ENCODE data around the gene ITIH3.
A peak's percentile ranks its signal among the peaks of the same experiment; 100 is the strongest.

Gene ITIH3

DNA sequence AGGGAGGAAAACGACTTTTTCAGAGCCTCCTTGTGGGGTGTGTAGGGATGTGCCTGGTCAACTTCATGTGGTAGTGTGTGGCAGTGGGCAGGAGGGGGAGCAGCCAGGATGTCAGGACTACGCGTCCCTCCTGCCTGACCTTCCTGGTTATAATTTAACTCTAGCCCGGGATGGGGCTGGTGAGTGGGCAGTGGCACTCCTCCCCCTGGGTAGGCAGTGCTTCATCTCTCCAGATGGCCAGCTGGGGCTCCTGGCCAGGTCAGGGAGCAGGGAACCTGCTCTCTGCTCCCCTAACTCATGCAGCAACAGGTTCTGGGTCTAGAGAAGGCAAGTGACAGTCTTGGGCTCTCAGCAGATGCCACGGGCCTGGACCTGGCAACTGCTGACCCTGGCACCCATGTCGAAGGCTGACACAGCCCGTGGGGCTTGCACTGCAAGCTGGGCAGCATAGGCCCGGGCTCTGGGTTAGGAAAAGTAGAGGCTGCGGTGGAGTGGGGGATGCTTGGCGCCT lies 33.3 kb downstream of the ITIH3 start:
- no peak for DNase-seq

DNA sequence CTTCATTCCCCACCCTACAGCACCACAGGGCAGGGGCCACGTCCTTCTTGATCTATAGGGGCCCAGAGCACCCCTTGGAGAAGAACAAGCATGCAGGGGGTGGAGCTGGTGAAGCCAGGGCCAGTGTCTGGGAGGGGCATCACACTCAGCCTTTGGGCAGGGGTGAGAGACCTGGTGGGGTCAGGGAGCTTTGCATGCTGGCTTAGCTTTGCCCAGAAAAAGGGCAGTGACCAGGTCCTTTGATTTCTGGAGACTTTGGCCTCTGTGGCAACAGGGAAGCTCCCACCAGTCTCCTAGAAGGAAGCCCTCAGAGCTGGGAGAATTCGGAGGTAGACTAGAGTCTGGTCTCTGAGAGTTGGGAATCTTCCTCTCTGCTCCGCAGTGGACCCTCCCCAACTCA lies 34.9 kb downstream of the ITIH3 start:
- DNase-seq: no peak

DNA sequence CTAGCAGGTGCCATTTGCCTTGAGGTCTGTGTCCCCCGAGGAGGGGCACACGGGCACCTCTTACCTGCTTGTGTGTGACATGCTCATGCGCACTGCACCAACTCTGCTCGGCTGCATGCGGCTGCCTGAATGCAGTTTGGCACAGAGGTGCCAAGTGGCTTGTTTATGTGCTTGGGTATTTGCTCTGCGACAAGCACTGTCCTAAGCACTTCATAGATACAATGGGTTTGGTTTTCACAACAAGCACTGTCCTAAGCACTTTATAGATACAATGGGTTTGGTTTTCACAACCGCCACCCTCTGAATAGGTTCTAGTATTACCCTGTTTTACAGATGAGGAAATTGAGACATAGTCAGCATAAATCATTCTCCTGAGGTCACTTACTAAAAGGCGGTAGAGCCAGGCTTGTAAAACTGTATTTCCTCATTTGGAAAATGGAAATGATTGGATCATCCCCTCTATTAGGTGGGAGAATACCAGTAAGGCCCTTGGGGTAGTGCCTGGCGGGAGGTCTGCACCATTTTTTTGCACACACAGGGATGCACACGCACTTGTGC lies 35.4 kb downstream of the ITIH3 start:
- no peak for DNase-seq

DNA sequence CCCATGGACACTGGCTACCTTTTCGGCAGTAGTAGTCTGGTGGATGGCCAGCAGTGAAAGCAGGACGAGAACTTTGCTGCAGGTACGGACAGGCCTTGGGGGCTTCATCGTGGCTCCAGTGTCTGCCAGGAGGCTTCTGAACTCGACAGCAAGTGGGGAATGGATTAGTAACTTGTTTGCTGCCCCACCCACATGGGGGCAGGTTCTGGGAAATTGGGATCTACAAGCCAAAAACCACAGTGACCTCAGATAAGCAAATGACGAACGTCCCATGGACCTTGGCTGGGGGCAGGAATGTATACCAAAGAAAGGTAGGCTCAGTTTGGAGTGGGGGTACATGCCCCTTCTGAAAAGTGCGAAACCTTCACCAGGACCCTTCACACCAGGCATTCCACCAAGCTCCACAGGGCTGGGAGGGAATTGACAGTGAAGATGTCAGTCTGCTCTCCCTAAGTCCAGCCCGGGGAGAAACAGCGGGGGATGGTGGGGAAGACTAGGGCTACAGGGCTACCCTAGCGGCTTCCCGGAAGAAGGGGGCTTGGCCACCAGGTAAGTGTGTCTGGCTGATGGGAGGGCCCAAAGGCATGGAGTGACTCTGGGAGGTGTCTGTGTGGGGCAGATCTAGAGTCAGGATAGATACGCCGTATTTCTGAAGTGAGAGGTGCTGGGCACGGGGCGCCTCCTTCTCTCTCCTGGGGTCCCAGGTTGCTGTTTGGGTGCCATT lies 36.1 kb downstream of the ITIH3 start, which contains the start of gene ITIH4:
Gene ITIH4 (minus strand): TSS at position 138 of the 724 bp plus-strand sequence. CDS start 30 bp downstream, at position 108.
- no peak for DNase-seq

DNA sequence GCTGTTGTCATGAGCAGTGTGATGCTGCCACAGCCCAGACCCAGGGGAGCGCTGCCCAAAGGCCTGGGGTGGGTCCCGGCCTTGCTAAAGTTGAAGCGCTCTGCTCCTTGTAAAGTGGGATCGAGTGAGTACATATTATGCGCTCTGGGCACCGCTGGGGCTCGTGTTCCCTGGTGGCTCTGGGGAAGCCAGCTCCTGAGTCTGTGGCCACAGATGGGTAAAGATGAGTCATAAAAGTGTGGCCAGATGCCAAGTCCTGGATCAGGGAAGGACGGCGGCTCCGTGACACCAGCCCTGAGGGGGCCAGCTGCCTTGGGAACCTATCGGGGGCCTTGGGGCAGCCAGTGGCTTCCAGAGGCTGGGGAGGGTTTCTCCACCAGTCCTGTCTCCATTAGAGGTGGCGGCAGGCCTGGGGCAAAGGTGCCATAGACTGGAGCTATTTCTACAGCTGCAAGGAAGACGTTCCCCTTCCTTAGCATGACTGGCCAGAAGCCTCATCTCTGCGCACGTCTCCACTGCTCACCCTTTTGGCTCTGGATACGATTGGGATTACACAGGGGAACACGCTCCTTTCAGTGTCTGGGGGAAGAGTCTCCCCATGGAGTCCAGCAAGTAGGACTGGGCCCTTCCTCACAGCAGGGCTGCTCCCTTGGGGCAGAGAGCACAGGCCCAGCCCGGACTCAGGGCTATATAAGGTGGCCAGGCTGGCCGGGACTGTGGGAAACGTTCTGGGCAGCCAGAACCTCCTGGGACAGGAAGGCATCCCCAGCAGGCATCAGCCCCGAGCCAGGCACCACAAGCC lies 37.1 kb downstream of the ITIH3 start:
- peak; percentile 76 for DNase-seq

DNA sequence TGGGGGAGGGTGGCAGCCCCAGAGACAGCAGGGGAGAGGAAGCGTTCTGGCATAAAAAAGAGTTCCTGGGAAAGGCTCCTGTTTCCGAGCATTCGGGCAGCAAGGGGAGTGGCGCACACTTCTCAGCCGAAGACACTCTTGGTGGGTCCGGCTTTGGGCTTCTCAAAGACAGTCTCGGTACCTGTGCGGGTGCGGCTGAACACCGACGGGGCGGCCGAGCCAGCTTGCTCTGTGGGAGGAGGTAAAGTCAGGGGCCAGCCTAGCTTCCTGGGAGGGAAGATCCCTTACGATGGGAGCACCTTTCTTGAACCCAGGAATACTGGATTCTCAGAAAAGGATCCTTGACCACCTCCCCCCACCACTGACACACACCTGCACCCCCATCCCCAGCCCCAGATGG lies 38.6 kb downstream of the ITIH3 start:
- DNase-seq: no peak

DNA sequence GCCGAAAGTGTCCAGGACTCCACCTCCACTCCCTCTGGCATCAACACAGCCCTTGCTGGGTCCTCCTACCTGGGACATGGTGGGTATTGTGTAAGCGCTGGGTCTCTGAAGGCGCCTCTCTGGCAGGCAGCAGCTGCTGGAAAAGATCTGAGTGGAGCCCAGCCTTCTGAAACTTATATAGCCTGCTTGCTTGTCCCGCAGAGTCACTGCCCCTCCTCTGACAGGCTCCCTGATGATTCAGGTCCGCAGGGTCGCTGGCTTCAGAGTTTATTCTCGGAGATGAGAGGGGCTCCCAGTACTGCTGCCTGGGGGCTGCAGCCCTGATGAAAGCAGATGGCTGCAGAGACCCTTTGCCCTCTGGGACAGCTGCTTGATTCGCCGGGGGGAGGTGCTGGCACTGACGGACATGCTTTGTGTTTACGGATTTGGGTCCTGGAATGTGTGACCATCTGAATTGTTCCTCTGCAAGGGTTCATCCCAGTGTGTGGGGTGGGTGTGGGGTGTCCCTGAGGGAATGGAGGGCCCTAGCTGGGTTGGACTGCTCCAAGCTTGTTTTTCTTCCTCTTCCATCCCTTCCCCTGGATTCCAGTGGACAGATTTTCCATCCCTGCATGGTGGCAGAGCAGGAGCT lies 40.4 kb downstream of the ITIH3 start, which contains the start of gene MUSTN1:
Gene MUSTN1 (minus strand): TSS at position 149 of the 631 bp plus-strand sequence. CDS start 71 bp downstream, at position 78.
- DNase-seq: peak; percentile 9

DNA sequence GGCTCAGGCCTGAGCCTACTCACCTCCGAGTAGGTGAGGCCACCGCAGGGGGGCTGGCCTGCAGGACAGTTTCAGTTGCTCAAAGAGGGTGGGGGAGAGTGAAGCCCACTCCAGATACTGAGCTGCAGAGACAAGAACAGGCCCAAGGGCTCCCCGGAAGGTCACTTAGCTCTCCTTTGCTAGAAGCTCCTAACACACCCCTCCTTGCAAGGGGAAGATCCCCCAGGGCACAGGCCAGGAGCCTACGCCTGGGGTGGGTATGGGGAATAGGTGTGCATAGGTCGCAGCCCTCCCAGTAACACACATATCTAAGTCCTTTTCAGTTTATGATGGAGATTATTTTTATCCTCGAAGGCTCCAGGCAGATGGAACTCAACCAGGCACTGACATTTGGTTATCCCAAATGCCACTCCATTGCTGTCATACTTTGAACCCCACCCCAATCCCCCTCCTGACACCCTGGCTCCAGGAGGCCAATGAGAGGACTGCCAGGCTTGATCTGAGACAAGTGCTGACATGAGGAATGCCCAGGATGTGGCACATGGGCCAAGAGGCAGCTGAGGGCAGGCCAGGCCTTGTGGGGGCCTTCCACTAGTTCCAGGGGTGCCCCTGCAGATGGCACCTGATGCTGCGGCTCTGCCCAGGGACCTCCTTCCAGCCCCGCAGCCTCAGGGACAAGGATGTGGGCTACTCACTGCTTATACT lies 41.3 kb downstream of the ITIH3 start:
- DNase-seq: no peak

DNA sequence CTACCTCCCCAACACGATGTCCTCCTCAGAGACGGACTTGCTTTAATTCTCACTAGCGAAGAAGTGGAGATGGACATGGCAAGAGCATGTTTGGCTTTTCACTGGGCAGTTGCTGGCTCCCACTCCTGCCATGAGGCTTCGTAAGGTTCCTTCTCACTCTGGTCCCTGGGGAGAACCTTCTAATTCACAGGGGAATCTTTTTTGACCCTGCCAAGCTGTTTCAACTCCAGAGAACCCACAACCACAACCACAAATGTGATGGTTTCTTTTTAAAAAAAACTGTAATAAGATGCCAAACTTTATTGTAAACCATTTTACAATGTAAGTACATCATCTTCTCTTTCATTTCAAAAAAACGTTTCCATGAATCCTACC lies 41.9 kb downstream of the ITIH3 start:
- DNase-seq: no peak

DNA sequence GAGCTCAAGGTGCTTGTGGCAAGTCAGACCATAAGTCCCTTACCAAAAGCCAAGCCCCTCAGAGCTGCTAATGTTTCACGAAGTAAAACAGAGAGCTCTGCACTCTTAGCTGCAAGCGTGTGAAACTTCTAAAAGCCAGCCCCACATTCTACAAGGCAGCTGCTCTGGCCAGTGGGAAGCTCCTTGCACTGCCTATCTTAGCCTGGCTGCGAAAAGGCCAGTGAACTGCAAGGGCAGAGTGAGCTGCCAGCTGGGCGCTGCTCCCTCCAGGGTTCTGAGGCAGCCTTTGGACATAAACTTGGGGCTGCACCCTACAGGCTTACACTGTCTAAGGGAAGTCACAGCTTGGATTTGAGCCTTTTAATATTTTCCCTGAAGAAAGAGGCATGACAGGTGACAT lies 42.4 kb downstream of the ITIH3 start:
- no peak for DNase-seq

DNA sequence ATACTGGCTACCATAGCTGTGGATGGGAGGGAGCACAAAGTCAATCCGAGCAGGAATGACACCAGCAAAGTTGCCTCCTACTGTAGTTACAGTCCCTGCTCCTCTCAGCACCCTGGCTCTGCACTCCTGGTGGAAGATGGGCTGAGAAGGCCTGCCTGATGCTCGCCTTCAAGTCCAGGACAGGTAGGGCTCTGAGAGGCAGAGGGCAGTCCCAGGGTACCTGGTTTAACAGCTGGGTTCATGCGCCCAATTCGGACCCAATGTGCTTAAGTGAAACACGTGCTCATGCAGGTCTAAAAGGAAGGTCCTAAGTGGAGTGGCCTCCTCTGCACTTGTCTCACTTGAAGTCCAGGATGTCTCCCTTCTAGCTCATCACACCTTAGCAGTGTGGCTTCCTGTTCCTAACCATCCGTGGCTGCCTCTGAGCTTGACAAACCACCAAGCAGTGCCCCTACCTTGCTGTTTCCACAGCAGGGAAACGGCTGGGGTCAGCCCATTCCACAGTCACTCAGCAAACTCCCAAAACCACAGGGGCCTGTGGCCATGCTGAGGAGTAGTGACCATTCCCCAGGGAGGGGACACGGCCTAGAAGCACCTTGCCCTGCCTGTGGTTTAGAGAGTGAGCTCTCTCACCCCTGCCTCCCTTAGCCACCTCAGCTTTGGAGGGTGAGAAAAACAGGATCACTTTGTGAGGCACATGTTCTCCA lies 44.1 kb downstream of the ITIH3 start:
- no peak for DNase-seq

DNA sequence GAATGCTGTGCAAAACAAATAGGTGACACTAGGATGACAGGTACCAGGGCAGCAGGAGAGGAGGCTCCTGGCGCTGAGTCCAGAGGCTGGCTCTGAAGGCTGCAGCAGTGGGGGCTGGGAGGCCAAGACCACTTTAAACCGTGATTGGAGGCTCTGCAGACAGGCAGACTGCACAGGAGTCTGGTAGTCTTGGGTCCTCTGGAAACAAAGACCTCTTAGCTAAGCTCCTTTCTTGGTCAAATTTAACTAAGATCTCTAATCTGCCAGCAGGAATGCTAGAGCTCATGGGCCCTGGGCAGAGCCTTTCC lies 44.6 kb downstream of the ITIH3 start:
- no peak for DNase-seq

DNA sequence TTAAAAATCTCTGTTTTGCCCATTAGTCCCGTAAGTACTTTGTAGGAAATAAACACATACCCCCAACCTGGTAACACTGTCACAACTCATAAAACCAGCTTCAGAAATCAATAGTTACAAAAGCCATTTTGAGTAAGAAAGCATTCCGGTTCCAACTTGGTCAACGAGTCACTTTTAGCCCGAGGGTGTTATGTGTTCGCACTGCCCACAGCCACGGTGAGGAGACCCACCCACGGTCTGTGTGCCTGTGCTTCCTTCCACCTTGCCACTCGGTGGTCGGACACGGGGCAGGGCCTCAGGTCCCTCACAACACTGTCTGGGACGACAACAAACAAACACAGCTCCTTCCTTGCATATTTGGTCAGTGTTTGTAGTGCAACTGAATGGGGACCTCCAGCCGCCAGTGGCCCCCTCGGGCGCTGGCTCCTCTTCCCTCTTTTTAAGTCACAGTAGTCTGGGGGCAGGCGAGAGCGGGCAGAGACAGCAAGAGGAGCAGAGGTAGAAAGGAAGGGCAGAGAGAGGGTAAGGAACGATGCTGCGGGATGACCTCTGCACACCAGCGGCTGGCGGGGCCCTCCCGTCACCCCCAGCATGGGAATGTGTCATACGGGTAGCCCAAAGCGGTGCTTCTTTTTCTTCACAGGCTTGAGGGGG lies 45.4 kb downstream of the ITIH3 start:
- DNase-seq: no peak

DNA sequence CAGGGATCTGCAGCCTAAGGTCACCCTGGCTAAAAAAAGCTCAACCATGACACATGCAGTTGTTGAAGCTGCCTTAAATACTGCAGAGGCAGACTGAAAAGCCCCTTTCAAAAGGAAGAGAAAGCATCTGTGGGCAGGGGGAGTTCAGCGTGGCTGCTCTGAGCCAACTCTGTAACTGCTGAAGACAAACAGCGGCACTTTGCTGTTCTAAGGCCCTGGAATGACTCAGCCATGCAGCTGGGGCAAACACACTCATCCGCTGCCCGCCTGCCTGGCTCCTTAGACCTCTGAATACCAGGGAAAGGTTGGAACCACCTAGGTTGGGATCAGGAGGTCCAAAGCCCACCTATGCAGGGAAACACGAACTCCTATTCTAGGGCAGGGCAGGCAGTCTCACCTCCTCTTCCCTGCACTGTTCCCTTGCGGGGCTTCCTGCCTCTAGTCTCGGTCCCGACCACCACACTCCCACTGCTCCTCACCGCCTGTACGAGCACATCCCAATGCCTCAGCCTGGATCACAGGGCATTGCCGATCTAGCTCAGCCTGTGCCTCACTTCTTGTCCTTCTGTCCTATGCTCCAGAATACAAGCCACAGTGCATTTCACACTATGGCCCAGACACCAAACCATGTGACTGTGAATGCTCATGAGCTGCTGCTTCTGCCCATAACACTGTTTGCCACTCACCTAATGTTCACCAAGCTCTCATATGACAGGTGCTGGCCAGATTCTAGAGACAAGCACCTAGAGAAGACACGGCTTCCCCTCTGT lies 46.8 kb downstream of the ITIH3 start:
- no peak for DNase-seq

DNA sequence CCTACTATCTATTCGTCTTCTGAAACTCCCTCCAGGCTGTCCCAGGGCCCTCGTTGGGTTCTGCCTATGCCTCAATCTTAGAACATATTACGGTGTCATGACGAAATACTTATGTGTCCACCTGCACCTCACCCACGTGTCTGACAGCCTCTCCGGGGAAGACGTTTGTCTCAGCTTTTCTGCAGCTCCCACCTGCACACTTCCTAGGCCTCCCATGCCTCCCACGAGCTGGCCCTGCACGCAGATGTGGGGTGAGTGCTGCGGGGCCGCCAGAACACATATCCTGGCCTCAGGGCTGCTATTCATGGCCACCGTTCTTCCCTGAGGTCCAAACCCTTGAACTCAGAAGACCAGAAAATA lies 47.4 kb downstream of the ITIH3 start:
- no peak for DNase-seq

DNA sequence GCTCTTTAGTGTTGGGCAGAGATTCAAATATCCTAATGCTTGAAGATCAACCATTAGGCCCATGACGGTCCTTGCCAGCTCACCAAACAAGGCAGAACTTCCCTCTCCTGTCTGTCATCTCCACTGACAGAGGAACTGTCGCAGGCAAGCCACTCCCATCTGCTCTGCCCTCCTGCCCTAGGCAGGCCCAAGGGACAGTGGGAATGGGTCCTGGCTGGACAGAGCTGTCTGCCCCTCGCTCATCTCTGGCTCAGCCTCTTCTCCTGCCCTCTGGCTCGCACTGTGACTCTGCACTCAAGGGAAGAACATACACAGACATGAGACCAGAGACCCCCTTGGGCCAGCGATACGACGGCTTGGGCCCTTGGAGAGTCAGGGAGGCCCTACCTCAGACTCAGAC lies 47.8 kb downstream of the ITIH3 start:
- DNase-seq: no peak

DNA sequence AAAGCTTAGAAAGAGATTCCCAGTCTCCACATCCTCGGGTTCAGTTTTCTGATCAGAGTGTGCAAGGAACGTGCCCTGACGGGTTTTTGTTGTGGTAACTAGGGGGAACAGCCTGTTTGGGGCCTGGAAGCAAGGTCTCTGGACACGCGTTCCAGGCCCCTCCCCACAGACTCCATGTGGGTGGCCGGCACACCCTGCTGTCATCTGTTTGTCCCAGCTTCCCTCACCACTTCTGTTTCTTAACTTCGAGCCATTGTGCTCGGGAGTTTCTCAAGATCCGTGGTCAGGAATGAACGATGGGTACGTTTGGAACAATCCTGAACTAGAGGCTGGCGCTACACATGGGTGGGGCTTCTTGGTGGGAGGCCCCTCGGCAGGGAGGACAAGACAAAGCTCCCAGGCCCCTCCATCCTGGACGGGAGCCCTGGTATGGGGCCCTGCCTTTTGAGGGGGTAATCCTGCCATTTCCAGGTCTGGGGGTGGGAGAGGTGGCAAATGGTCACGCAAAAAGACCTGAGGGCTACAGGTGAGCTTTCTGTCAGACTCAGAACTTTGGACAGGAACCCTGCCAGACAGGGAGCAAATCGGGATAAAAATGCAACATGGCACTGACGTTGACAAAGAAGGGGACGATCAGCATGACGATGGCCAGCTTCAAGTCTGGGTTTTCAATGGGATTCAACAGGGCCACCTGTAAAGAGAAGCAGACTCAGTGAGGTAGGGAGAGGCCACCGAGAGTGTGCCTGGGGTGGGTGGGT lies 48.7 kb downstream of the ITIH3 start:
- no peak for DNase-seq

DNA sequence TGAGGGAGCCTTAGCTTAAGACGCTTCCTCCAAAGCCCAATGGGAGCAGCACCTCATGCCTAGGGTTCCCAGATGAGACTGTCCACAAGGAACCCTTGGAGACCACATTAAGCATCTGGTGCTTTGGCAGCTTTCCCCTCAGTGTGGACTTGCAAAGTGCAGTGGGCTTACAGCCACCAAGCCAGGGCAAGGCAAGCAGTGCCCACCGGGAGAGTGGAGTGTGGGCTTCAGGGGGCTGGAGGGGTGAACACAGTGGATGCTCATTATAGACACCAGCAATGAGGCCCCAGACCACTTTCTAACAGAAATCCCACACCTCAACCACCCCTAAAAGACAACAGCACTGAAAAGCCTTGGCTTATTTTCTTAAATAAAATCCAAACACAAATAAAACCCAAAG lies 49.3 kb downstream of the ITIH3 start:
- no peak for DNase-seq

DNA sequence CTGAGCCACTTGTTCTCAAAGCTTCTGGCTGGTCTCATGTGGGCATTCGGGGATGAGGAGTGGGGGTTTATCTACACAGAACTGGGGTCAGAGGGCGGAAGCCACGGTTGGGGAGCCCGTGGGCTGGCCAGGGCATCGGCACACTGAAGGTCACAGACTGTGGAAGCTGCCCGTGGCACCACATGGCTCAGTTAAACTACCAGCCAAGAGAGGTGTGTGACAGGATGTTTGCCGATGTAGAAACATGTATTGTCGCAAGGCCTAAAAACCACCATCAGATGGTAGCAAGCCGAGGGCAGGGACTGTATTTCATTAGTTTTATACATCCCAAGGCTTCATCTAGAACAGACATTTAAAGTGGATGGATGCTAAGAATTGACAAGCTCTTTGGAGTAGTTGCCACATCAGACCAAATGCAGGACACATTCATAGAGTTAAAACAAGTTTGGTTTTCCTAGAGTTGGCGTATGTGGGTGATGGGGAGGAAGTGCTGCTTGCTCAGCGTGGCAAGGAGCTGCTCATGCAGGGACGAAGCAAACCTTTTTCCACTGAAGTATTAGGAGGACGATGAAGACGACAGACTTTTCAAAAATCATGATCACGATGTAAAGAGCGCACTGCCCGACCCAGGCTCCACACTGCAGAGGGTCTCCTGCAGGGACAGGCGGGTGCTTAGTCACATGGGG lies 49.8 kb downstream of the ITIH3 start:
- no peak for DNase-seq
